Measurements from ENCODE around the gene HNF1B.
"Not testable (repeated sequence)": the region's sequence is repeated elsewhere in the genome, so short reads cannot be mapped to it uniquely, and the experiment has no call there.

The HNF1B gene

DNA sequence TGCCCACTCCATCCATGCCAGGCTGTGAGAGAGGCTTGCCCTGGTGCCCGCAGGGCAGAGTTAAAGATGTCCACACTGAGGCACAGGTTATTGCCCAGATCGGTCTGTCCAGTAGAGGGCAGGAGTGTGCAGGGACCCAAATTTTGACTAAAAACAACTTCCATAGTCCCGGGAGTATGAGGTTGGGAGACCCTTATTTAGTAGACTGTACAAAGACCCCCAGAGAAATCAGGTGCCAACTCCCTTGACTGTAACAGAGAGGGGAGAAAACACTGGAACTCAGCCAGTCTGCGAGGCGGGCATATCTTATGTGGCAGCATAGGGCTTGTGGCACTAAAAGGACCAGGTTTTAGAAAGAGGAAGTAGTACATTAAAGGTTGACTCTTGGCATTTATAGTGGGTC, 43.4 kb downstream of the HNF1B start:
- DNase-seq (ENCODE audit: low spot score), result peak; percentile 57

DNA sequence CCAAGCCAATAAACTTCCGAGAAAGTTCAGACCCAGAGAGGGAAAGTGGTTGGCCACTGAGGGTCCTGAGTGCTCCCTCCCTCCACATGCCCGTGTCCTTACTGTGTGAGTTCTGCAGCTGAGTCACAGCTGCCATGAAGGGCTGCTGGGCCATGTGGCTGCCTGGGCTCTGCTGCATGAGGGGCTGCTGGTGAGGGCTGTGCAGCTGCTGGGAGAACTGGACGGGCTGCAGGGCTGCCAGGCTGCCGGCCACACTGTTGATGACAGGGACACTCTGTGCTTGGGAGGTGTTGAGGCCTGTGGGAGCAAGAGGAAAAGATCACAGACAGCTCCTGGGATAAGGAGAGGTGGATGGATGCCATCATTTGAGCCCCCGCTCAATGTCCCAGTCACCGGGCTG, 44.0 kb downstream of the HNF1B start:
- no peak for DNase-seq (ENCODE audit: low spot score)

DNA sequence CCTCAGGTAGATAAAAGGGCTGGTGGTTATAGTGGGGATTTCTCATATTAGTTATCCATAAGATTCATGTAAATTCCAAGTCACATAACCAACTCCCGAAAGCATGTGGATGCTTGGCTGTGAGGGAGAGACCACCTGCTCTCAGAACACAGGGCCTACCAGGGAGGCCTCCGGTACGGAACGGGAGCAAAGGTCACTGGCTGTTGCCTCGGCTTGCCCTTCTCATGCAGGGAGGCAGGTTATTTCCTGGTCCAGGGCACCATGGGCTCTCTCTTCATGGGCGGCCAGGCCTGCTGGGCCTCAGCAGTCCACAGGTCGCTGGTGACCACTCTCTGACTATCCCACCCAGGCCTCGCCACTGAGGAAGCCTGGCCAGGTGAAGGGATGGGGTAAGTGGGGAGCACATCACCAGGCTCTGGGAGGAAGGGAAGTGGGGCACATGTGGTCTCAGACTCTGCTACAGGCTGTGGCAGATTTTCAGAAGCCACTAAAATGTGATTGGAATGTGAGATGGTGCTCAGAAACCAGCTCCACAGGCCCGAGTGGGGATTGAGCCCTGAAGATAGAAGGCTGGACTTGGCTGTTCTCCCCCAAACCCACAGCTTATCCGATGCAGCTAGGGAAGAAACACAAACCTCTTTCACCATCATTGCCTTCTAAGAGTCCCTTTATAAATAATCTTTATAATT, 45.4 kb downstream of the HNF1B start:
- peak; percentile 81 for DNase-seq (ENCODE audit: low spot score)

DNA sequence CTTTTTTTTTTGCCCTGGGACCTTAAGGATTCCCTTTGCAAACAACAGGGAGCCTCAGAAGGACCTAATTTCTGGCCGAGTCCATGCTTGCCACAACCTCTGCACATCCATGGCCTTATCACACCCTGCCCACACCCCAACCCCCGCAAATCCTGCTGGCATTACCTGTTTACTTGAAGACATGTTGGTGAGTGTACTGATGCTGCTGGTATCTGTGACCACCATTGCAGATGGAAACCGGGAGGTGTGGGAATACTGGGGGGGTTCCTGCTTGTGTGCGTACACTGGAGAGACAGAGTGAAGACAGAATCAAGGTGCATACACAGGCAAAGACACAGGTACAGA, 46.0 kb downstream of the HNF1B start:
- DNase-seq (ENCODE audit: low spot score), result no peak

DNA sequence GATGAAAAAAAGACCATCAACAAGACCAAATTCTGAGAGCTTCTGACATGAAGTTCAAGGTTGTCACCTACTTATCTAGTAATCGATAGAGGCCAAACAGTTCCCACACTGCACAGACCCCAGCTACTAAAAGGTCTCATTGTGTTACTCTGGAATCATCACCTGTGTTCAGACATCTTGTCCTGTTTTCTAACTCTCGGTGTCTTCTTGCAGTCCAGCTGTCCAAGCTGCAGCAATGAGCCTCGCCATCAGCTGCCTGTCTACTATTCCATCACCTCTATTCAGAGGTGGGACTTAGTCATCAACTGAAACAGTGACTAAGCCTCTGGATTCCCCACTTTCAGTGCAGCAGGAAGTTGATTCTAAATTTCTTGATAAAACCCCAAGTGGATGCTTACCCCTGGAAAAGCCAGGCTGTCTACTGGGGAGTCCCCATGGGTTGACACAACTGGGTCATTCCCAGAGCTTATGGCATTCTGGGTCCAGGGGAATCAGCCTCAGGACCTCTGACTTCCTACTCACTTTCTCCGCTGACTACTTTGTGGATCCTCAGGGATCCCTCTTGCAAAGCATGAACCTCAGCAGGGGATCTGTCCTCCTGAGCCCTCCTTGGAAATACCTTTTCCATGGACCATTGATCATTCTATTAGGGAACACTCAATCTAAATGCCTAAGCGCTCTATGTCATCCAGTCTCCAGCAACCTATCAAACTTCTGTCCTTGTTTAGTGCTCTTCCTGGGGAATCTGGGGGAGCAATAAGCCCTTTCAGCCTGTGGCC, 46.5 kb downstream of the HNF1B start:
- DNase-seq (ENCODE audit: low spot score), result peak; percentile 33

DNA sequence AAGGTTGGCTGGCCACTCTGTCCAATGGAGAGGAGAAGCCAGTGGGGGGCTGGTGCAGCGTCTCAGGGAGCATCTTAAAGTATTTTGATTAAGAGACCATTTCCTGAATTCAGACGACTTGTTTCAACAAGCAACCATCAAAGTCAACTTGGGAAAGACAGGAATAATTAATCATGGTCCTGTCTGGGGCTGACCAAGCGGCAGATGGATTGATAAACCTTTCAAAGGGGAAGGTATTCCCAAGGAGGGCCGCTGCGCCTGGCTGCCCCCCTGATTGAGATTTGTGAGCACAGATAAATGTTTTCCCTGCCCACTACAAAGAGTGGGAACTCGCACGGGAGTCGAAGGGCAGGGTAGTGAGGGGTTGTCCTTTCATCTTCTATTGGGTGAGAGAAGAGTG, 47.5 kb downstream of the HNF1B start:
- DNase-seq (ENCODE audit: low spot score), result no peak

DNA sequence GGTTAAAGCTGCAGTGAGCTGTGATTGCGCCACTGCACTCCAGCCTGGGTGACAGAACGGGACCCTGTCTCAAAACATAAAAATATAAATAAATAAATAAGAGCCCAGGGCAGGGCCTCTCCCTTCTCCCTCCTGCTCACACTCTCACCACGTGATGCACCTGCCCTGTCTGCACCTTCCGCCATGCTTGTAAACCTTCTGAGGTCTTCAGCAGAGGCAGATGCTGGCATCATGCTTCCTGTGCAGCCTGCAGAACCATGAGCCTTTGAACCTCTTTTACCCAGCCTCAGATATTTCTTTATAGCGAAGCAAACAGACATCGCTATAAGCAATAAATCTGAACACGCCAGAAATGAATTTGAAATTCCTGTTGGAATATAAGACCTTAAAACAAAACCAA, 48.5 kb downstream of the HNF1B start:
- DNase-seq (ENCODE audit: low spot score), result no peak

DNA sequence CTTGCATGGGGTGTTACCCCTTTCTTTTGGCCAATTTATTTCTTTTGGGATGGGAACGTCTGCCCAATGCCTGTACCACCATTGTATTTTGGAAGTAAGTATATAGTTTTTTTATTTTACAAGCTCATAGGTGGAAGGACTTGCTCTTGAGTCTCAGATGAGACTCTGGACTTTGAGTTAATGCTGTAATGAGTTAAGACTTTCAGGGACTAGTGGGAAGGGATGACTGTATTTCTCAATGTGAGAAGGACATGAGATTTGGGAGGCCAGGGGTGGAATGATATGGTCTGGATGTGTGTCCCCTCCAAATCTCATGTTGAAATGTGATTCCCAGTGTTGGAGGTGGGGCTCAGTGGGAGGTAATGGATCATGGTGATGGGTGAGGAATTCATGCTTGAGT, 49.1 kb downstream of the HNF1B start:
- DNase-seq (ENCODE audit: low spot score), result no peak

DNA sequence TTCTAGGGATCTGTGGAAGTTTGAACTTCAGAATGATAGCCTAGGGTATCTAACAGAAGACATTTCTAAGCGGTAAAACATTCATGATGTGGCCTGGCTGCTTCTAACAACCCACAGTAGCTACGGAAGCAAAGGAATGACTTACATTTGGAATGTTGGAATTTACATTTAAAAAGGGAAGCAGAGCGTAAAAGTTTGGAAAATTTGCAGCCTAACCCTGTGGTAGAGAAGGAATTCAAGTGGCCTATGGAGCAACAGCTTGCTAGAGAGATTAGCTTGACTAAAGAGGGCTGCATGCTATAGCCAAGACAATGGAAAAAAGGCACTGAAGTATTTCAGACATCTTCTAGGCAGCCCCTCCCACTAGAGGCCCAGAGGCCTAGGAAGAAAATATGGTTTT, 50.1 kb downstream of the HNF1B start:
- DNase-seq (ENCODE audit: low spot score), result no peak

DNA sequence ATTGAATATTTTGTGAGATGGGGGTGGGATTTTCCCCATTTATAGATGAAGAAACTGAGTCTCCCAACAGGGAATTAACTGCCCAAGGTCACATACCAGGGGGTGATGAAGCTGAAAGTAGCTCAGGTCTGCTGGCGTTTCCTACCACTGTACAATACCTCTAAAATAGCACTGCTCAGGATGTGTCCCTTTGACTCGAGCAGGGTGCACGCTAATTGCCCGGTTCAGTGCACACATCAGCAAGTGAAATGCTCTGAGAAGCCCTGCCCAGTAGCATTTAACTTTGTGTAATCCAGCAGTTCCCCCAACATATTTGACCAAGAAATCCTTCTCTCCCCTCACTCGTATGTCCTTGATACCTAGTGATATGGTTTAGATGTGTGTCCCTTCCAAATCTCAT, 51.5 kb downstream of the HNF1B start:
- DNase-seq (ENCODE audit: low spot score), result no peak

DNA sequence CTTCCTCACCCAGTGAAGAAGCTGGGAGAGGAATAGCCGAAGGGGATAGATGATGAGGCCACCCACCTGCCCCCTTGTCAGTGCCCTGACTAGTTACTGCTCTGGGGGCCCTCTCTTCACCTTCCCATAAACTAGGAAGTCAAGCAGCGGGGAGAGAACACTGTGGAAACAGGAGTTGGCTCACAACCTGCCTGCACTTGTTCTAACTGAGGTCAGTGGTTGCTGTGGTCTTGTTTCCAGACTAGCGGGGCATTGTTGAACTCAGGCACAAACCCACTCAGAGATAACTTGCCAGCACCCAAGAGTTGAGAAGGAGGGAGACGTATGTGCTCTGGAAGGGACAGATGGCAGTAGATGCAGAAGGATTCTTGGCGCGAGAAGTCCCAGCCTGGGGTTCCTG, 53.1 kb downstream of the HNF1B start:
- no peak for DNase-seq (ENCODE audit: low spot score)

DNA sequence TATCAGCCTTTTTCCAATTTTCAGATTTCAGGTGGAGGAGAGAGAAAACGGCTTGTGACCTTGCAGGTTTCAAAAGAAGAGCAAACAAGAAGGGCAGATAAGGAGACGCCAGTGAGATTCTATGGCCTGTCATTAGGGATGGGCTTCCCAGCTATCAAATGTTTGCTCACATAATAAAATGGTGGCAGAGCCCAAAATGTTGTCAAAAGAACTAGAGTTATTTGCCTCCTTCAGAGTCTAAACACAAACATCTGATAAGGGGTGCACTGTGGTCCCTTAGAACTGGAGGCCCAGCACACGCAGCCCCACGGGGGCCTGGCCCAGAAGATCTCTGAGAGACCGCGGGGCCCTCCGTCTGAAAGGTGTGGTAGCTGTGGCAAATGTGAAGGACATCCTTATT, 55.5 kb downstream of the HNF1B start:
- no peak for DNase-seq (ENCODE audit: low spot score)

DNA sequence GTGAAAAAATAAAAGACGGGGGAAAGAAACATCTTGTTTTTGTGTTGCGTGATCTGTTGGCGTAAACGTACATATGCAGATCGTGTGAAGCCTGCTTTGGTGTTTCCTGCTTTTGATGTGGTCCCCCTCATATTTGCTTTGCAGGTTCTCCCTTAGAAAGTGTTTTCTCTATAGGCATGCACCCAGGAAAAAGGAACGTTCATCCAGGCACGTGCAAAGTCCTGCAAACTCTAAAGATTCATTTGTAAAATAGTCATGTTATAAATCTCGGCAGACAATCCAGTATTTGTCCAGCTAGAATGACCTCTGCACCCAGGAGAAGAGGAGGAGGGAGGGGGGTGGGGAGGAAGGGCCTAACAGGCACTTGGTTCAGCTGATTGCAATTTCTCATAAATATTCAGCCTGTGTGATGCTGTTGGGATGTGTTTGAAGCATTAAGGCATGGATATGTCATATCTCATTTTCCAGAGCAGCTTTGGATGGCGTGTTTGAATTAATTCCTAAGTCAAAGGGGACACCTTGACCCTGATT, 61.3 kb downstream of the HNF1B start:
- no peak for DNase-seq (ENCODE audit: low spot score)

DNA sequence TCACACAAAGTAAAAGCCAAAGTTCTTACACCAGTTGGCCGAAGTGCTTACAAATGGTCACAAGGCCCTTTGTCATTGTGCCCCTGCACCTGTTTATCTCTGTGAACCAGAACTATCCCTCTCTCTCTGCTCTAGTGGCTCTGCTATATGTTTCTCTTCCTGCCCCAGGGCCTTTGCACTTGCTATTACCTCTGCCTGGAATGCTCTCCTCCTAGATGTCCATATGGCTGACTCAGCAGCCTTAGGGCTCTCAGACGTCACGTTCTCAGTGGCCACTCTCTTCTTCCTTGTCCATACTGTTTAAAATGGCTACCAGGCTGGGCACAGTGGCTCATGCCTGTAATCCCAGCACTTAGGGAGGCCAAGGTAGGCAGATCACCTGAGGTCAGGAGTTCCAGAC, 62.9 kb downstream of the HNF1B start:
- DNase-seq (ENCODE audit: low spot score), result no peak

DNA sequence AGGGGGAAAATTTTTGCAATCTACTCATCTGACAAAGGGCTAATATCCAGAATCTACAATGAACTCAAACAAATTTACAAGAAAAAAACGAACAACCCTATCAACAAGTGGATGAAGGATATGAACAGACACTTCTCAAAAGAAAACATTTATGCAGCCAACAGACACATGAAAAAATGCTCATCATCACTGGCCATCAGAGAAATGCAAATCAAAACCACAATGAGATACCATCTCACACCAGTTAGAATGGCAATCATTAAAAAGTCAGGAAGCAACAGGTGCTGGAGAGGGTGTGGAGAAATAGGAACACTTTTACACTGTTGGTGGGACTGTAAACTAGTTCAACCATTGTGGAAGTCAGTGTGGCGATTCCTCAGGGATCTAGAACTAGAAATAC, 64.9 kb downstream of the HNF1B start:
- not testable (repeated sequence) for DNase-seq (ENCODE audit: low spot score)

DNA sequence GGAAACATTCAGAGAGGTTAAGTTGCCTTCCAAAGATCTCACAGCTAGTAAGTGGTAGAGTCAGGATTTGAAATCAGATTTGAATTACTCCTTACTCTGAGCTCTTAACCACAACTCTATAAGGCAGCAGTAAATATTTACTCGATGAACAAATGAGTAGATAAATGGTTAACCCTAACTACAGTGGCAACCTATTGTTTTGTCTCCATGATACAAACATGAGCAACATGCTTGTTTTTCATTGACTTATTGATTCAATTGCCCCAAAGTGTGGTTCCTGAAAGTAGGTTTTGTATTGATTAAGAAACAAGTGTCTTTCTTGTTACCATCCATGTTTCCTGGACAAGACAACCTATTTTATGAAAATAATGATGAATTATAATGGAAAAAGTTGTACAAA, 66.8 kb downstream of the HNF1B start:
- DNase-seq (ENCODE audit: low spot score), result no peak

DNA sequence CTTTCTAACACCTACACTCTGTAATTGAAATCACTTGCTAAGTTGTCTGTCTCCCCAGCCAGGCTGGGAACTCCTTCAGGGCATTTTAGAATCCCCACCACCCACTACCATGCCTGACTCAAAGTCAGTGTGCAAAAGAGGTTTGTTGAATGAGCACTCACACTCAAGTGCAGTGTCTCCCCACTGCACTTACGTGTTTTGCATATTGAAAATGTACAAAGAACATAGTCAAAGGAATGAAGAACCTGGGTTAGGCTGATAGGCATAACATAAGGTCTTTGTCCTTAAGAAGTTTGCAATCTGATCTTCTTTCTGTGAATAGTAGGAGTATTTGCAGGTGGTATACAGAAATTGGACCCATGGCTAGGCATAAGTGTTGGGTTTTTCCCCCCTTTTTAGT, 67.8 kb downstream of the HNF1B start:
- DNase-seq (ENCODE audit: low spot score), result no peak

DNA sequence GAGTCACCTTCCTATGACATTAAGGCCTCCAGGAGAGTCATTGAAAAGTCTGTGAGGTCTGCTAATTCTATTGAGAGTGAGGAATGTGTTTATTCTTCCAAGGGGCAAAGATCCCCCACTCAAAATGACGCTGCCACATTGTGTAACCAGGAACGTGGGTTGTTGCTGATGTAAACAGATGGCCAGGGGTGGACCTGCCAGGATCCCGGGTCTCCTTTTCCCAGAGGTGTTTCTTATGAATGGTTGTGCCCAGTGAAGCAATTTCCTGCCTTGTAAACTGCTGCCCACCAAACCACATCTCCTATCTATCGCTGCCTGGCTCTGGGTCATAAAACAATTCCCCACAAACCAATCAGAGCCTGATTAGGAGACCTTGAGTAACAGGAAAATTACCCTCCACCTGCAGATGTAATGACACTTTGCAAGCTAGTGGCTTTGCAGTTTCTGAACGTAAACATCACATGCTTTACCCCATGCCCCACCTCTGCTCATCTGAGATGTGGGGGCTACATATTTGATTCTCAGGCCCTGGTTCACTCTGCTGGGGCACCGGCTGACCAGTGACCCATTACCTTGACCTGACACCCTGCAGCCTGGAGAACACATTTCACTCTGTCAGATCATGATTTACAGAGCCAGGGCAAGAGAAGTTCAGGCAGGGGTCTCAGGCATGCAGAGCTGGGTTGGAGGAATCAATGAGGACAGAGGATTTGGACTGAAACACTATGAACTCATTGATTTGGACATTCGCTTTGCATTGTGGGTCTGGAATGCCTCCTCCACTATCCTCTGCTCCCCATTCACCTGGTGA, 68.5 kb downstream of the HNF1B start:
- DNase-seq (ENCODE audit: low spot score), result no peak

DNA sequence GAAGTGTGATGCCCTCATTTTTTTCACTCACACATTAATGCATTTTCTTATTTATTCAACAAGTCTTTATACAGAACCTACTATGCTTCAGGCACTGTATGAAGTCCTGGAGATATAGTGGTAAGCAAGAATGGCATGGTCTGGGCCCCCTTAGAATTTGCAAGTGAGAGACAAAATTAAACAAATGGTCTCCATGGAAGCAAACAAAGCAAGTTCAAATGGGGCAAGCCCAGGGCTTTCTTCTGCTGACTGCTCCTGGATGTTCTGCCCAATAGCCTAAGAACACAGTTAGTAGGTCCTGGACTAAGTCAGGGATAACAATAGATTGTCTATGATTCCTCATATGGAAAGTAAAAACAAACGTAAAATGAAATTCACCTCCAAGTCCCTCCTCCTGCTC, 70.3 kb downstream of the HNF1B start:
- DNase-seq (ENCODE audit: low spot score), result no peak

DNA sequence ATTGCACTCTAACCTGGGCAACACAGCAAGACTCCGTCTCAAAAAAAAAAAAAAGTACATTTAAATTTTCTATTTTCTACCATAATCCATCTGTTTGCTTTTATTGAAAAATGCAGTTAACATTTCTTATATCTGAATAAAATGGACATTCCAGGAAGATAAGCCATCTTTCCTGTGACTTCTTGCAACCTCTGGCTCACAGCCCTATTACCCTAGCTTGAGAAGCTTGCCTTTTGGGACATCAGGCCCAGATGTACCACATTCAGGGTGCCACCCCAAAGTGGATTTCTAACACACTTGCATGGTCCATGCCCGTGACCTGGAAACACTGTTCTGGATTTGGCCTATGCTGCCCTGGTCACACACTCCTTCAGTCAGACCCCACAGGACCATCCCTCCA, 71.5 kb downstream of the HNF1B start:
- DNase-seq (ENCODE audit: low spot score), result no peak

DNA sequence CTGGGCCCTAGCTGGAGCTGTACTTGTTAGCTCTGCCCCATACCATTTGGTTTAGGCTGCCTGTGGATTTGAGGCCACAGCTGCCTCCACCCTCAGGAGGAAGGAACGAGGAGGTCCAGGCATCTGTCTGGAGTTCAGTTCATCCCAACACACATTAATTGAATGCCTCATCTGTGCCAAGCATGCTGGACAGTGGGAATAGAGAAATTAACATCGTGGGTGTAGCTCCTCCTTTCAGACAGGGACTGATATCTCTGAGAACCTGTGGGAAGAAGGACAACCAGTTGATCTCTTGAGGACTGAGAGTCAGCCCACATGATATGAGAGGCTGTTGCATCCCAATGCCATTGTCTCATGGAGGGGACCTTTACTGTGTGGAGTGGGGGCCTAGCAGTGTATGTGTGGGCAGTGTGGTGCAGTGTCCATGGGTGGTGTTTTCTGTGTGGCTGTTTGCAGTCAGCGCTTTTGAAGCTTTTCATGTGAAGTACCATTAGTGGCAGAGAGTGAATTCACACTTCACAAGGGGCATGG, 72.2 kb downstream of the HNF1B start:
- DNase-seq (ENCODE audit: low spot score), result peak; percentile 38

DNA sequence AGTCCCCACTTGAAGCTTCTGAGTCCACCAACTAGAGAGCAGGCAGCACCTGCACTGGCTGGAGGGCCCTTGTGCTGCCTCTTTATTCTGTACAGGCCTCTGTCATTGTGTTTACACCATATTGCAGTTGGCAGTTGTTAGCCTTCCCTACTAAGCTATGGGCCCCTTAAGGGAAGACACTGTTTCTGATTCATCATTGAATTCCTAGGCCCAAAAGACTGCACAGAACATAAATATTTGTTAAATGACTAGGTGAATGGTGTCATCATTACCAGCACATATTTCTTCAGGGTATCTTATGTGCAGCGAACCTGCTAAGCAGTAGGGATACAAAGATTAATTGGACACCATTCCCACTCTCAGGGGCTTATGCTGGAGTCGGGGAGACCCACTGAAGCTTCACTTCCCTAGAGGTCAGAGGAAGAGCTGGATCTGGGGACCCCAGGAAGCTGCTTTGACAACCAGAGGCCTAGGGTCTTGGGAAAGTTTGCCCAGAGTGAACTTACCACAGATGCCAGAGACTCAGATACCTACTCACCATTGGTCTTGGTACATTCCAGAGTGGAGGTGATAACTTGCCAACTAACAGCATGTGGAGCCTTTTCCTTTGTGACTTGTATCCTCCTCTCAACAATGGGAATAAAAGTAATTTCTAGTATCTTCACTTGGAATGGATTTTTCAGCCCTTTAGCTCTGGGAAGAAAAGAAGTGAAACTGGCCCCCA, 72.9 kb downstream of the HNF1B start:
- peak; percentile 85 for DNase-seq (ENCODE audit: low spot score)

Measured in GM03348 (cell line).